ENCODE measurements around the gene ANKUB1. TPM values are rescaled to one million over a fixed set of nuclear protein-coding genes. Genes with fewer than 3 reads are reported as not detected.

ANKUB1 gene
- total RNA-seq, 1 experiment from 2014 or later = not detected

DNA sequence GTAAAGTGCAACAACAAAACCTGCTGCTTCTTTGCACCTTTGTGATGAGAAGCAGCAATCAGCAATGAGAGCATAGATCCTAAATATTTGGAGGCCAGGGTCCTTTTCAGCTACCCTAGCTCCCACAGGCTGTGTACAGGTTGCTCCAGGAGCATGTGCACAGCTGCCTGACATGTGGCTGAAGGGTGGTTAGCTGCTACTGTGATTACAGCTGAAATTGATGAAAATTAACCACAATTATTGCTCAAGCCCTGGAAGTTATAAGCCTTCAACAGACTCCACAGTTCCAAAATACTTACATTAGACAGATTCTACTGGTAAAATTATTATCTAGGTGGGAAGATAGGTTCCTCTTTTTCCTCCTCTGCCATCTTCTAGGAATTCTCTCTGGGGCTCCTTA is 68.6 kb downstream of the ANKUB1 start:
- no peak overlapping the region for H3K4me2 ChIP-seq (ENCODE audit: low read length)
- no TSS peak for BruUV-seq (replicated peaks)
- 0 out of 4 replicates have a peak, but pooled peaks cover 0 to 4% of the 10 kb centered on the region in 2 experiments for H3K9me3 ChIP-seq (ENCODE audit: control insufficient read depth in 1 of 2, insufficient read depth in 1 of 2, low read depth in 1 of 2, low read length in 2 of 2)
- H4K20me1 ChIP-seq (ENCODE audit: insufficient read depth) = no peaks in the 10 kb centered on the region
- no peaks in the 10 kb centered on the region for H3K9me2 ChIP-seq (ENCODE audit: insufficient read depth)
- ChIA-PET RAD21 (ENCODE audit: low non-redundant PET in 1 of 2, low total read pairs in 2 of 2, uncharacterized antibody in 2 of 2, unreplicated experiment in 2 of 2) (no interaction called here), POLR2A (no interaction called here), CTCF (no interaction called here)
- H3K36me3 ChIP-seq (ENCODE audit: control insufficient read depth in 1 of 2, insufficient read depth in 2 of 2, low read length in 2 of 2) = no peaks in the 10 kb centered on the region
- H3K4me1 ChIP-seq (ENCODE audit: control insufficient read depth in 1 of 2, insufficient read depth in 2 of 2, low read length in 2 of 2) = no peaks in the 10 kb centered on the region
- no peak overlapping the region for H3K27ac ChIP-seq (ENCODE audit: low read depth, low read length)
- intact Hi-C loops (cut with micrococcal nuclease) = no loop called here
- no peaks in the 10 kb centered on the region for H3K79me2 ChIP-seq (ENCODE audit: insufficient read depth, low read length)
- H3K9ac ChIP-seq (ENCODE audit: low read length) = no peak overlapping the region
- ATAC-seq (no peak), DNase-seq (ENCODE audit: low read depth, low spot score) (no peak)
- TF ChIP-seq EGR1 (IDR thresholded peaks at IDR 0.05; ENCODE audit: low read depth) (no peak), EZH2 (IDR thresholded peaks at IDR 0.05) (no peak), ZNF274 (IDR thresholded peaks at IDR 0.05; ENCODE audit: low read depth, low read length) (no peak)
- TF ChIP-seq, protein P1, sequence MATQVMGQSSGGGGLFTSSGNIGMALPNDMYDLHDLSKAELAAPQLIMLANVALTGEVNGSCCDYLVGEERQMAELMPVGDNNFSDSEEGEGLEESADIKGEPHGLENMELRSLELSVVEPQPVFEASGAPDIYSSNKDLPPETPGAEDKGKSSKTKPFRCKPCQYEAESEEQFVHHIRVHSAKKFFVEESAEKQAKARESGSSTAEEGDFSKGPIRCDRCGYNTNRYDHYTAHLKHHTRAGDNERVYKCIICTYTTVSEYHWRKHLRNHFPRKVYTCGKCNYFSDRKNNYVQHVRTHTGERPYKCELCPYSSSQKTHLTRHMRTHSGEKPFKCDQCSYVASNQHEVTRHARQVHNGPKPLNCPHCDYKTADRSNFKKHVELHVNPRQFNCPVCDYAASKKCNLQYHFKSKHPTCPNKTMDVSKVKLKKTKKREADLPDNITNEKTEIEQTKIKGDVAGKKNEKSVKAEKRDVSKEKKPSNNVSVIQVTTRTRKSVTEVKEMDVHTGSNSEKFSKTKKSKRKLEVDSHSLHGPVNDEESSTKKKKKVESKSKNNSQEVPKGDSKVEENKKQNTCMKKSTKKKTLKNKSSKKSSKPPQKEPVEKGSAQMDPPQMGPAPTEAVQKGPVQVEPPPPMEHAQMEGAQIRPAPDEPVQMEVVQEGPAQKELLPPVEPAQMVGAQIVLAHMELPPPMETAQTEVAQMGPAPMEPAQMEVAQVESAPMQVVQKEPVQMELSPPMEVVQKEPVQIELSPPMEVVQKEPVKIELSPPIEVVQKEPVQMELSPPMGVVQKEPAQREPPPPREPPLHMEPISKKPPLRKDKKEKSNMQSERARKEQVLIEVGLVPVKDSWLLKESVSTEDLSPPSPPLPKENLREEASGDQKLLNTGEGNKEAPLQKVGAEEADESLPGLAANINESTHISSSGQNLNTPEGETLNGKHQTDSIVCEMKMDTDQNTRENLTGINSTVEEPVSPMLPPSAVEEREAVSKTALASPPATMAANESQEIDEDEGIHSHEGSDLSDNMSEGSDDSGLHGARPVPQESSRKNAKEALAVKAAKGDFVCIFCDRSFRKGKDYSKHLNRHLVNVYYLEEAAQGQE (IDR thresholded peaks at IDR 0.05; ENCODE audit: low read depth) = no peak
- TF ChIP-seq, protein P2, sequence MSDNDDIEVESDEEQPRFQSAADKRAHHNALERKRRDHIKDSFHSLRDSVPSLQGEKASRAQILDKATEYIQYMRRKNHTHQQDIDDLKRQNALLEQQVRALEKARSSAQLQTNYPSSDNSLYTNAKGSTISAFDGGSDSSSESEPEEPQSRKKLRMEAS (IDR thresholded peaks at IDR 0.05) = no peak
- H3K27me3 ChIP-seq (ENCODE audit: insufficient read depth, low read length) = no peaks in the 10 kb centered on the region
- H2AFZ ChIP-seq (ENCODE audit: low read depth, low read length, poor library complexity, severe bottlenecking) = no peak overlapping the region
- no peak overlapping the region for H3K4me3 ChIP-seq (replicated peaks in 1 of 2; ENCODE audit: low read depth in 1 of 2, low read length in 2 of 2)

DNA sequence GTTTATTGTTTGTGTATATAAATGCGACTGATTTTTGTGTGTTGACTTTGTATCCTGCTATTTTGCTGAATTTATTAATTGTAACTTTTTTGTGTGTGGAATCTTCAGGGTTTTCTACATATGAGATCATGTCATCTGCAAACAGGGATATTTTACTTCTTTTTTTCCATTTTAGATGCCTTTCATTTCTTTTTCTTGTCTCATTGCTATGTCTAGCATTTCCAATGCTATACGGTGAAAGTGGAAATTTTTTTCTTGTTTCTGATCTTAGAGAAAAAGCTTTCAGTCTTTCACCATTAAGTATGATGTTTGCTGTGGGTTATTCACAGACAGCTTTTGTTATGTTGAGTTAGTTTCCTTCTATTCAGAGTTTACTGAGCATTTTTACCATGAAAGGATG is 71.4 kb downstream of the ANKUB1 start:
- Histone ChIP-seq H3K36me3 (ENCODE audit: control insufficient read depth in 1 of 2, insufficient read depth in 2 of 2, low read length in 2 of 2) (no peaks in the 10 kb centered on the region), H2AFZ (ENCODE audit: low read depth, low read length, poor library complexity, severe bottlenecking) (no peak overlapping the region), H3K27ac (ENCODE audit: low read depth, low read length) (no peak overlapping the region), H3K9ac (ENCODE audit: low read length) (no peak overlapping the region), H3K4me2 (ENCODE audit: low read length) (no peak overlapping the region), H3K27me3 (ENCODE audit: insufficient read depth, low read length) (no peaks in the 10 kb centered on the region), H3K9me3 (ENCODE audit: control insufficient read depth in 1 of 2, insufficient read depth in 1 of 2, low read depth in 1 of 2, low read length in 2 of 2) (0 out of 4 replicates have a peak, but pooled peaks cover 0 to 4% of the 10 kb centered on the region in 2 experiments), H3K9me2 (ENCODE audit: insufficient read depth) (no peaks in the 10 kb centered on the region), H3K79me2 (ENCODE audit: insufficient read depth, low read length) (no peaks in the 10 kb centered on the region), H4K20me1 (ENCODE audit: insufficient read depth) (no peaks in the 10 kb centered on the region), H3K4me3 (replicated peaks in 1 of 2; ENCODE audit: low read depth in 1 of 2, low read length in 2 of 2) (no peak overlapping the region), H3K4me1 (ENCODE audit: control insufficient read depth in 1 of 2, insufficient read depth in 2 of 2, low read length in 2 of 2) (peaks cover 2 to 9% of the 10 kb centered on the region in 2 experiments; a peak in 3 of 4 replicates)
- BruUV-seq (replicated peaks) = no TSS peak
- ATAC-seq (no peak), DNase-seq (ENCODE audit: low read depth, low spot score) (no peak)
- intact Hi-C loops (cut with micrococcal nuclease) = no loop called here
- TF ChIP-seq EZH2 (IDR thresholded peaks at IDR 0.05) (no peak), SP1 (IDR thresholded peaks at IDR 0.05; ENCODE audit: low read depth) (no peak), POLR2AphosphoS5 (IDR thresholded peaks at IDR 0.05; ENCODE audit: low read depth, low read length) (no peak), POLR2A (IDR thresholded peaks at IDR 0.05; ENCODE audit: borderline replicate concordance, extremely low read depth, insufficient read depth, insufficient read length) (no peak)
- TF ChIP-seq, protein P3, sequence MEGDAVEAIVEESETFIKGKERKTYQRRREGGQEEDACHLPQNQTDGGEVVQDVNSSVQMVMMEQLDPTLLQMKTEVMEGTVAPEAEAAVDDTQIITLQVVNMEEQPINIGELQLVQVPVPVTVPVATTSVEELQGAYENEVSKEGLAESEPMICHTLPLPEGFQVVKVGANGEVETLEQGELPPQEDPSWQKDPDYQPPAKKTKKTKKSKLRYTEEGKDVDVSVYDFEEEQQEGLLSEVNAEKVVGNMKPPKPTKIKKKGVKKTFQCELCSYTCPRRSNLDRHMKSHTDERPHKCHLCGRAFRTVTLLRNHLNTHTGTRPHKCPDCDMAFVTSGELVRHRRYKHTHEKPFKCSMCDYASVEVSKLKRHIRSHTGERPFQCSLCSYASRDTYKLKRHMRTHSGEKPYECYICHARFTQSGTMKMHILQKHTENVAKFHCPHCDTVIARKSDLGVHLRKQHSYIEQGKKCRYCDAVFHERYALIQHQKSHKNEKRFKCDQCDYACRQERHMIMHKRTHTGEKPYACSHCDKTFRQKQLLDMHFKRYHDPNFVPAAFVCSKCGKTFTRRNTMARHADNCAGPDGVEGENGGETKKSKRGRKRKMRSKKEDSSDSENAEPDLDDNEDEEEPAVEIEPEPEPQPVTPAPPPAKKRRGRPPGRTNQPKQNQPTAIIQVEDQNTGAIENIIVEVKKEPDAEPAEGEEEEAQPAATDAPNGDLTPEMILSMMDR (IDR thresholded peaks at IDR 0.05 in 2 of 3, conservative IDR thresholded peaks at IDR 0.05 in 1 of 3; ENCODE audit: borderline replicate concordance in 1 of 3, insufficient read depth in 1 of 3, low read depth in 2 of 3, low read length in 2 of 3) = no peak
- ChIA-PET POLR2A (no interaction called here), RAD21 (ENCODE audit: low non-redundant PET in 1 of 2, low total read pairs in 2 of 2, uncharacterized antibody in 2 of 2, unreplicated experiment in 2 of 2) (no interaction called here), CTCF (interaction anchor here (2.2 kb wide), 1 partner anchor 152 kb away, joined by 9 read pairs; no protein-coding TSS in a partner anchor)

Measured in HCT116 (cell line).